GM12878 (cell line): Measurements from ENCODE around the gene KANK4. TPM values are rescaled to one million over a fixed set of nuclear protein-coding genes. Genes with fewer than 3 reads are reported as not detected.

Source experiments
- ATAC-seq: fragments of 200-7000 bp; cut with Tn5 transposase; 3 replicates; pipeline ENCODE4 v1.9.1; 2020; ENCODE audit warnings: mild to moderate bottlenecking, moderate library complexity
- BruUV-seq: library from RNA; stranded (reverse); fragments of 400-500 nt; replicated peaks from 2 replicates; lab custom pipeline; 2021; lab: Mats Ljungman, UMichigan
- CTCF ChIA-PET: fragments of 300-600 bp; sonication (Branson Sonifier 250); formaldehyde crosslinking; extraction: SDS; loops from one replicate; lab custom pipeline; 2021; ENCODE audit warnings: inconsistent platforms; lab: Yijun Ruan, JAX
- POLR2A ChIA-PET: fragments of 350-600 bp; formaldehyde crosslinking; extraction: SDS; loops from one replicate; lab custom pipeline; 2021; ENCODE audit warnings: inconsistent platforms; lab: Charles Lee
- RAD21 ChIA-PET: fragments of 300-600 bp; sonication (Branson Sonifier 250); formaldehyde crosslinking; loops from one replicate; lab custom pipeline; 2023; ENCODE audit warnings: antibody characterized with exemption; ENCODE audit not compliant: unreplicated experiment; lab: Charles Lee
- SMC1A ChIA-PET: fragments of 300-600 bp; sonication (Branson Sonifier 250); formaldehyde crosslinking; loops from one replicate; lab custom pipeline; 2023; ENCODE audit not compliant: unreplicated experiment, uncharacterized antibody; lab: Charles Lee
- DNase-seq: peaks from one replicate; pipeline ENCODE4 v3.0.0-alpha.2; 2011; ENCODE audit warnings: low read depth, low spot score
- FAIRE-seq: peaks from 3 replicates; lab custom pipeline; 2011; peaks lifted over from hg19 to GRCh38; lab: Jason Lieb, UNC
- H2AFZ ChIP-seq: 2 replicates; pipeline ENCODE4 v1.6.0; 2011; ENCODE audit warnings: low read depth, low read length, control low read depth; ENCODE audit not compliant: control insufficient read depth
- H3K27ac ChIP-seq: 2 replicates; pipeline ENCODE4 v1.5.1; 2011; ENCODE audit warnings: control low read depth; ENCODE audit not compliant: control insufficient read depth, insufficient read depth
- H3K27me3 ChIP-seq, 2 experiments: replicated peaks in 1 of 2; 2 replicates each; pipeline versions ENCODE4 v1.6.0 to v1.6.1; 2011; ENCODE audit warnings: low read length in 1 of 2; ENCODE audit not compliant: control insufficient read depth in 2 of 2, insufficient read depth in 2 of 2
- H3K36me3 ChIP-seq, 2 experiments: 2 replicates each; pipeline ENCODE4 v1.5.1; 2011; ENCODE audit warnings: low read length in 1 of 2; ENCODE audit not compliant: control insufficient read depth in 2 of 2, insufficient read depth in 2 of 2
- H3K4me1 ChIP-seq: 2 replicates; pipeline ENCODE4 v1.6.1; 2011; ENCODE audit warnings: mild to moderate bottlenecking, low read length, moderate library complexity, mixed read lengths; ENCODE audit not compliant: control insufficient read depth, insufficient read depth
- H3K4me2 ChIP-seq: 2 replicates; pipeline ENCODE4 v1.6.0; 2011; ENCODE audit warnings: control low read depth; ENCODE audit not compliant: control insufficient read depth, insufficient read depth
- H3K4me3 ChIP-seq: fragments of 200-600 bp; sonication (generic); 2 replicates; pipeline ENCODE4 v1.5.1; 2016
- H3K79me2 ChIP-seq: 2 replicates; pipeline ENCODE4 v1.6.0; 2011; ENCODE audit warnings: low read length; ENCODE audit not compliant: control insufficient read depth, insufficient read depth
- H3K9ac ChIP-seq: 2 replicates; pipeline ENCODE4 v1.8.0; 2011; ENCODE audit warnings: low read length, control low read depth, mixed read lengths; ENCODE audit not compliant: control insufficient read depth, insufficient read depth
- H3K9me3 ChIP-seq: replicated peaks from 3 replicates; pipeline ENCODE4 v1.5.1; 2011; ENCODE audit warnings: mild to moderate bottlenecking, low read length; ENCODE audit not compliant: control insufficient read depth, insufficient read depth
- H4K20me1 ChIP-seq: 2 replicates; pipeline ENCODE4 v1.6.0; 2011; ENCODE audit not compliant: control insufficient read depth, insufficient read depth
- FOXK2 ChIP-seq: fragments of 450-650 bp; IDR thresholded peaks from 2 replicates; pipeline ENCODE4 v1.6.1; 2017; ENCODE audit warnings: mild to moderate bottlenecking, moderate library complexity
- IKZF2 ChIP-seq, 2 experiments: fragments of 450-650 bp; IDR thresholded peaks; 2 replicates each; pipeline ENCODE4 v1.6.1; 2017; ENCODE audit warnings: mild to moderate bottlenecking in 2 of 2, moderate library complexity in 2 of 2
- MEF2A ChIP-seq: IDR thresholded peaks from 2 replicates; pipeline ENCODE4 v1.6.1; 2011; ENCODE audit warnings: low read depth, mild to moderate bottlenecking, low read length, moderate library complexity; ENCODE audit not compliant: insufficient read depth
- NBN ChIP-seq: fragments of 450-650 bp; IDR thresholded peaks from 2 replicates; pipeline ENCODE4 v1.6.1; 2016
- NFYA ChIP-seq: IDR thresholded peaks from 2 replicates; pipeline ENCODE4 v1.6.1; 2011; ENCODE audit warnings: low read depth, mild to moderate bottlenecking, low read length, improper control_type of control experiment, borderline replicate concordance
- POLR2AphosphoS5 ChIP-seq: IDR thresholded peaks from 2 replicates; pipeline ENCODE4 v1.6.1; 2011; ENCODE audit warnings: mild to moderate bottlenecking, low read length, inconsistent platforms
- WGBS: methylation state at CpG from one replicate; pipeline ENCODE4 v1.1.6; 2016; ENCODE audit warnings: low lambda C conversion rate; ENCODE audit not compliant: insufficient replicate concordance, insufficient coverage; ENCODE audit errors: missing lambda C conversion rate; 5-methylcytosine and 5-hydroxymethylcytosine counted together
- in situ Hi-C: fragments of 300-500 bp; cut with MboI; formaldehyde crosslinking; loops from 9 replicates; pipeline ENCODE4 v1.14.3; 2018; ENCODE audit warnings: mixed read lengths
- intact Hi-C: fragments of 100-400 bp; cut with micrococcal nuclease; formaldehyde crosslinking; loops from one replicate; pipeline ENCODE4 v1.14.2; 2022; ENCODE audit not compliant: unreplicated experiment
- polyA plus RNA-seq, 11 experiments: library from polyadenylated mRNA; depleted of rRNA in 4 of 11; unstranded in 6 of 11; stranded (reverse) in 5 of 11; fragments of >200 nt; fragmentation: Nextera tagmentation in 4 of 11; fragmentation: Illumina TruSeq in 1 of 11; extraction: Ambion mirVana in 4 of 11; extraction: Trizol in 1 of 11; gene quantifications; 1 replicate in 1 of 11; 2 replicates in 10 of 11; pipeline versions ENCODE4 v1.2.1 to v1.2.3, GENCODE V29; 2011 to 2016; ENCODE audit warnings: inconsistent platforms in 2 of 11, missing spikeins in 2 of 11, low read depth in 1 of 11
- total RNA-seq, 4 experiments: library from RNA; depleted of rRNA in 3 of 4; stranded (reverse); fragments of >200 nt in 3 of 4; fragmentation: Illumina TruSeq in 1 of 4; extraction: Trizol in 1 of 4; gene quantifications; 2 replicates each; pipeline versions ENCODE4 v1.2.1 to v1.2.3, GENCODE V29; 2013 to 2021
- TF ChIP-seq, protein P1 (sequence below): fragments of 450-650 bp; IDR thresholded peaks from 2 replicates; pipeline ENCODE4 v1.6.1; 2017; ENCODE audit warnings: antibody characterized with exemption, mild to moderate bottlenecking, moderate library complexity
- TF ChIP-seq, protein P2 (sequence below): fragments of 450-650 bp; IDR thresholded peaks from 2 replicates; pipeline ENCODE4 v1.6.1; 2014; ENCODE audit warnings: mild to moderate bottlenecking
- TF ChIP-seq, protein P3 (sequence below): fragments of 450-650 bp; IDR thresholded peaks from 2 replicates; pipeline ENCODE4 v1.6.1; 2017; ENCODE audit warnings: mild to moderate bottlenecking, moderate library complexity

The KANK4 gene
- total and polyA plus RNA-seq, 10 of the 15 experiments (the other 5 are each of a cell fraction or from before 2014, with no cell fraction given), result not detected

DNA sequence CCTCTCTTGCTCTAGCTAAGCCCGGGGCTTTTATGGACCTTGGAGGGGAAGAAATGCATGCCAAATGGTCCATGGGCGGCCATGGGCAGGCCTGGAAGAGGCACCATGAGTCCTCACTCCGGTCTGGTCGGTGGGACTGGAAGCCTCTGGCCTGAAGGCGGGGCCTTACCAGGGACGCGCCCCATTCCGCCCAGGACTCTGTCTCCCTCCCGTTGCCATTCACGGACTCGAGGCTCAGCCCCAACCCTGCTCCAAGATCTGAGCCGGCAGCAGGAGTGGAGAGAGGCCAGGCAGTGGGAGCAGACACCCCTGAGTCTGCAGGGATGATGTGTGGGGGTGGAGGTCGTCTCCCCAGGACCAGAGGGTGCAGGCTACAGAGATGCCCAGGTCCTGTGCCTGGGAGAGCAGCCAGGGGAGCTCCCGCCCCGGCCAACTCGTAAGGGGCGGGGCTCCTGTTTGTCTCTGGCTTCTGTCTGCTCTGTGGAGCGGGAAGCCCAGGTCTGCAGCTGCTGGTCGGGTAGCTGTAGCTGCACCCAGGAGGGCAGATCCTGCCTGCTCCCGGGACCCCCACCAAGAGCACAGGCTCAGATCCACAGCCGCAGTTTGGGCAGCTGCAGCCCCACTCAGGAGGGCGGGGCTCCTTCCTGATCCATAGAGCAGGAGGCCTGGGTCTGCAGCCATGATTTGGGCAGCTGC lies 8.3 kb upstream of the KANK4 start:
- ChIA-PET SMC1A (no interaction called here), POLR2A (no interaction called here), RAD21 (no interaction called here), CTCF (no interaction called here)
- in situ Hi-C loops (no loop called here), intact Hi-C loops (no loop called here)
- H3K9me3 ChIP-seq, result no peaks in the 10 kb centered on the region
- no peak for FAIRE-seq
- no peak overlapping the region for H3K4me2 ChIP-seq
- ATAC-seq, result no peak
- no peak overlapping the region for H2AFZ ChIP-seq
- no peaks in the 10 kb centered on the region for H3K36me3 ChIP-seq
- 42% methylated on average over 20 of the region's 22 CpGs for WGBS
- H3K27ac ChIP-seq, result no peak overlapping the region
- no peaks in the 10 kb centered on the region for H3K79me2 ChIP-seq
- no peaks in the 10 kb centered on the region for H3K4me1 ChIP-seq
- H3K27me3 ChIP-seq, result no peaks in the 10 kb centered on the region; a peak in 1 of 4 replicates
- no TSS peak for BruUV-seq
- no peak for DNase-seq
- H3K4me3 ChIP-seq, result no peak overlapping the region
- no peaks in the 10 kb centered on the region for H4K20me1 ChIP-seq
- TF ChIP-seq, protein P1, sequence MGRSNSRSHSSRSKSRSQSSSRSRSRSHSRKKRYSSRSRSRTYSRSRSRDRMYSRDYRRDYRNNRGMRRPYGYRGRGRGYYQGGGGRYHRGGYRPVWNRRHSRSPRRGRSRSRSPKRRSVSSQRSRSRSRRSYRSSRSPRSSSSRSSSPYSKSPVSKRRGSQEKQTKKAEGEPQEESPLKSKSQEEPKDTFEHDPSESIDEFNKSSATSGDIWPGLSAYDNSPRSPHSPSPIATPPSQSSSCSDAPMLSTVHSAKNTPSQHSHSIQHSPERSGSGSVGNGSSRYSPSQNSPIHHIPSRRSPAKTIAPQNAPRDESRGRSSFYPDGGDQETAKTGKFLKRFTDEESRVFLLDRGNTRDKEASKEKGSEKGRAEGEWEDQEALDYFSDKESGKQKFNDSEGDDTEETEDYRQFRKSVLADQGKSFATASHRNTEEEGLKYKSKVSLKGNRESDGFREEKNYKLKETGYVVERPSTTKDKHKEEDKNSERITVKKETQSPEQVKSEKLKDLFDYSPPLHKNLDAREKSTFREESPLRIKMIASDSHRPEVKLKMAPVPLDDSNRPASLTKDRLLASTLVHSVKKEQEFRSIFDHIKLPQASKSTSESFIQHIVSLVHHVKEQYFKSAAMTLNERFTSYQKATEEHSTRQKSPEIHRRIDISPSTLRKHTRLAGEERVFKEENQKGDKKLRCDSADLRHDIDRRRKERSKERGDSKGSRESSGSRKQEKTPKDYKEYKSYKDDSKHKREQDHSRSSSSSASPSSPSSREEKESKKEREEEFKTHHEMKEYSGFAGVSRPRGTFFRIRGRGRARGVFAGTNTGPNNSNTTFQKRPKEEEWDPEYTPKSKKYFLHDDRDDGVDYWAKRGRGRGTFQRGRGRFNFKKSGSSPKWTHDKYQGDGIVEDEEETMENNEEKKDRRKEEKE, result no peak
- TF ChIP-seq FOXK2, result no peak
- H3K9ac ChIP-seq, result no peak overlapping the region

DNA sequence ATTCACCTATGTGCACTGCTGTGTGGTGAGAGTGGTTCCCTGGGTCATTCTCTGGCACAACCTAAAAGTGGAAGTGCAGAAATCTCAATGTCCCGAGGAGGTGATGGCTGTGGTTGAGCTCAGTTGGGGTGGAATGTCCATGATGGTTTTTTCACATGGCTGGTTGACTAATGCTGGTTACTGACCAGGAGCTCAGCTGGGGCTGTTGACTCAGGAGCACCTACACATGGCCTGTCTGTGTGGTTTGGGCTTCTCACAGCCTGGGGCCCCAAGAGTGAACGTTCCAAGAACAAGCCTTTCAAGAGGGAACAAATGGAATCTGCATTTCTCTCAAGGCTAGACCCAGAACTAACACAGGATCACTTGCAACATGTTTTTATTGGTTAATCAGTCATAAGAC lies 6.4 kb upstream of the KANK4 start:
- POLR2A ChIA-PET, result no interaction called here
- Histone ChIP-seq H3K36me3 (no peaks in the 10 kb centered on the region), H3K27ac (no peak overlapping the region), H3K4me2 (no peak overlapping the region), H3K4me3 (no peak overlapping the region), H4K20me1 (no peaks in the 10 kb centered on the region), H3K9me3 (no peaks in the 10 kb centered on the region), H3K9ac (no peak overlapping the region), H3K4me1 (no peaks in the 10 kb centered on the region), H3K79me2 (no peaks in the 10 kb centered on the region), H3K27me3 (no peaks in the 10 kb centered on the region; a peak in 1 of 4 replicates), H2AFZ (no peak overlapping the region)
- ATAC-seq, result no peak
- WGBS, result 25% methylated on average over 2 of the region's 2 CpGs
- FAIRE-seq, result no peak
- intact Hi-C loops (no loop called here), in situ Hi-C loops (no loop called here)
- SMC1A ChIA-PET, result no interaction called here
- RAD21 ChIA-PET, result no interaction called here
- BruUV-seq, result no TSS peak
- CTCF ChIA-PET, result no interaction called here
- DNase-seq, result no peak
- no peak for TF ChIP-seq POLR2AphosphoS5
- TF ChIP-seq NBN, result no peak
- no peak for TF ChIP-seq NFYA
- TF ChIP-seq, protein P2, sequence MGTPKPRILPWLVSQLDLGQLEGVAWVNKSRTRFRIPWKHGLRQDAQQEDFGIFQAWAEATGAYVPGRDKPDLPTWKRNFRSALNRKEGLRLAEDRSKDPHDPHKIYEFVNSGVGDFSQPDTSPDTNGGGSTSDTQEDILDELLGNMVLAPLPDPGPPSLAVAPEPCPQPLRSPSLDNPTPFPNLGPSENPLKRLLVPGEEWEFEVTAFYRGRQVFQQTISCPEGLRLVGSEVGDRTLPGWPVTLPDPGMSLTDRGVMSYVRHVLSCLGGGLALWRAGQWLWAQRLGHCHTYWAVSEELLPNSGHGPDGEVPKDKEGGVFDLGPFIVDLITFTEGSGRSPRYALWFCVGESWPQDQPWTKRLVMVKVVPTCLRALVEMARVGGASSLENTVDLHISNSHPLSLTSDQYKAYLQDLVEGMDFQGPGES, result no peak
- TF ChIP-seq, protein P3, sequence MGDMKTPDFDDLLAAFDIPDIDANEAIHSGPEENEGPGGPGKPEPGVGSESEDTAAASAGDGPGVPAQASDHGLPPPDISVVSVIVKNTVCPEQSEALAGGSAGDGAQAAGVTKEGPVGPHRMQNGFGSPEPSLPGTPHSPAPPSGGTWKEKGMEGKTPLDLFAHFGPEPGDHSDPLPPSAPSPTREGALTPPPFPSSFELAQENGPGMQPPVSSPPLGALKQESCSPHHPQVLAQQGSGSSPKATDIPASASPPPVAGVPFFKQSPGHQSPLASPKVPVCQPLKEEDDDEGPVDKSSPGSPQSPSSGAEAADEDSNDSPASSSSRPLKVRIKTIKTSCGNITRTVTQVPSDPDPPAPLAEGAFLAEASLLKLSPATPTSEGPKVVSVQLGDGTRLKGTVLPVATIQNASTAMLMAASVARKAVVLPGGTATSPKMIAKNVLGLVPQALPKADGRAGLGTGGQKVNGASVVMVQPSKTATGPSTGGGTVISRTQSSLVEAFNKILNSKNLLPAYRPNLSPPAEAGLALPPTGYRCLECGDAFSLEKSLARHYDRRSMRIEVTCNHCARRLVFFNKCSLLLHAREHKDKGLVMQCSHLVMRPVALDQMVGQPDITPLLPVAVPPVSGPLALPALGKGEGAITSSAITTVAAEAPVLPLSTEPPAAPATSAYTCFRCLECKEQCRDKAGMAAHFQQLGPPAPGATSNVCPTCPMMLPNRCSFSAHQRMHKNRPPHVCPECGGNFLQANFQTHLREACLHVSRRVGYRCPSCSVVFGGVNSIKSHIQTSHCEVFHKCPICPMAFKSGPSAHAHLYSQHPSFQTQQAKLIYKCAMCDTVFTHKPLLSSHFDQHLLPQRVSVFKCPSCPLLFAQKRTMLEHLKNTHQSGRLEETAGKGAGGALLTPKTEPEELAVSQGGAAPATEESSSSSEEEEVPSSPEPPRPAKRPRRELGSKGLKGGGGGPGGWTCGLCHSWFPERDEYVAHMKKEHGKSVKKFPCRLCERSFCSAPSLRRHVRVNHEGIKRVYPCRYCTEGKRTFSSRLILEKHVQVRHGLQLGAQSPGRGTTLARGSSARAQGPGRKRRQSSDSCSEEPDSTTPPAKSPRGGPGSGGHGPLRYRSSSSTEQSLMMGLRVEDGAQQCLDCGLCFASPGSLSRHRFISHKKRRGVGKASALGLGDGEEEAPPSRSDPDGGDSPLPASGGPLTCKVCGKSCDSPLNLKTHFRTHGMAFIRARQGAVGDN, result no peak
- no peak for TF ChIP-seq MEF2A
- TF ChIP-seq IKZF2 (IDR thresholded peaks at IDR 0.05), result no peak
